Pulmonary artery endothelial cell (primary cell): ENCODE data around the gene CPSF2. TPM values are rescaled to one million over a fixed set of nuclear protein-coding genes. Genes with fewer than 3 reads are reported as not detected.

Experiments used
- total RNA-seq: library from RNA; depleted of rRNA; stranded (reverse); fragments of >200 nt; gene quantifications from 2 replicates; pipeline ENCODE4 v1.2.3, GENCODE V29; 2014

CPSF2 gene
- total RNA-seq, 1 donor from 2014 or later = 39.2 TPM

Other genes starting within 250 kb of the CPSF2 start
- gene FBLN5, start 174.3 kb upstream of the CPSF2 start, total RNA-seq = 0.74 and 2.5 TPM in 2 replicates
- gene TRIP11, start 81.9 kb upstream of the CPSF2 start, total RNA-seq = 36.3 and 47.6 TPM in 2 replicates
- gene ATXN3, start 15.4 kb upstream of the CPSF2 start, total RNA-seq = 41.7 and 45.5 TPM in 2 replicates
- 140 and 236 TPM in 2 replicates for gene NDUFB1, start 263 bp upstream of the CPSF2 start, total RNA-seq
- not detected in 2 replicates for gene SLC24A4, start 201.2 kb downstream of the CPSF2 start, total RNA-seq